ENCODE data around the gene FAM170B. TPM values are rescaled to one million over a fixed set of nuclear protein-coding genes. Genes with fewer than 3 reads are reported as not detected.

Gene FAM170B
- total RNA-seq, 2 donors from 2014 or later, result not detected

GRCh38 chr10:49151025-49151445 is 17.2 kb upstream of the FAM170B start:
- no peaks in the 10 kb centered on the region for H3K27me3 ChIP-seq (ENCODE audit: control insufficient read depth, insufficient read depth, low read length, poor library complexity, severe bottlenecking)
- H3K4me1 ChIP-seq (ENCODE audit: control insufficient read depth, insufficient read depth, low read length), result no peaks in the 10 kb centered on the region
- no peak for DNase-seq
- no peak overlapping the region for H3K4me3 ChIP-seq (ENCODE audit: low read length)
- Mint-ChIP-seq H3K36me3 (ENCODE audit: low read depth) (no peaks in the 10 kb centered on the region), H3K4me1 (peaks cover 12% of the 10 kb centered on the region), H3K4me3 (no peak overlapping the region), H3K27me3 (ENCODE audit: insufficient read depth) (no peaks in the 10 kb centered on the region), H3K27ac (no peak overlapping the region), H3K9me3 (peaks cover 8% of the 10 kb centered on the region)
- H3K9ac ChIP-seq (ENCODE audit: extremely low read depth, low read length, poor library complexity, severe bottlenecking), result no peak overlapping the region
- 79 to 89% methylated on average over 2 of the region's 2 CpGs for WGBS, 2 experiments (ENCODE audit: insufficient coverage in 1 of 2, insufficient read length in 1 of 2)
- H3K27ac ChIP-seq (ENCODE audit: low read depth, low read length), result no peak overlapping the region
- H3K36me3 ChIP-seq (ENCODE audit: control insufficient read depth, insufficient read depth, low read length), result no peaks in the 10 kb centered on the region
- H3K9me3 ChIP-seq (ENCODE audit: control insufficient read depth, low read length), result no peaks in the 10 kb centered on the region
- no peak for TF ChIP-seq CTCF (conservative IDR thresholded peaks at IDR 0.05)

GRCh38 chr10:49150426-49150825 is 16.6 kb upstream of the FAM170B start:
- H3K27me3 ChIP-seq (ENCODE audit: control insufficient read depth, insufficient read depth, low read length, poor library complexity, severe bottlenecking), result no peaks in the 10 kb centered on the region
- Mint-ChIP-seq H3K4me1 (peaks cover 12% of the 10 kb centered on the region), H3K9me3 (peaks cover 8% of the 10 kb centered on the region), H3K27me3 (ENCODE audit: insufficient read depth) (no peaks in the 10 kb centered on the region), H3K27ac (no peak overlapping the region), H3K36me3 (ENCODE audit: low read depth) (no peaks in the 10 kb centered on the region), H3K4me3 (no peak overlapping the region)
- no peak overlapping the region for H3K4me3 ChIP-seq (ENCODE audit: low read length)
- DNase-seq, result no peak
- no peak for TF ChIP-seq CTCF (conservative IDR thresholded peaks at IDR 0.05)
- no peaks in the 10 kb centered on the region for H3K4me1 ChIP-seq (ENCODE audit: control insufficient read depth, insufficient read depth, low read length)
- H3K27ac ChIP-seq (ENCODE audit: low read depth, low read length), result no peak overlapping the region
- no peaks in the 10 kb centered on the region for H3K9me3 ChIP-seq (ENCODE audit: control insufficient read depth, low read length)
- 87 to 91% methylated on average over 4 to 5 of the region's 5 CpGs for WGBS, 2 experiments (ENCODE audit: insufficient coverage in 1 of 2, insufficient read length in 1 of 2)
- no peak overlapping the region for H3K9ac ChIP-seq (ENCODE audit: extremely low read depth, low read length, poor library complexity, severe bottlenecking)
- H3K36me3 ChIP-seq (ENCODE audit: control insufficient read depth, insufficient read depth, low read length), result no peaks in the 10 kb centered on the region

DNA sequence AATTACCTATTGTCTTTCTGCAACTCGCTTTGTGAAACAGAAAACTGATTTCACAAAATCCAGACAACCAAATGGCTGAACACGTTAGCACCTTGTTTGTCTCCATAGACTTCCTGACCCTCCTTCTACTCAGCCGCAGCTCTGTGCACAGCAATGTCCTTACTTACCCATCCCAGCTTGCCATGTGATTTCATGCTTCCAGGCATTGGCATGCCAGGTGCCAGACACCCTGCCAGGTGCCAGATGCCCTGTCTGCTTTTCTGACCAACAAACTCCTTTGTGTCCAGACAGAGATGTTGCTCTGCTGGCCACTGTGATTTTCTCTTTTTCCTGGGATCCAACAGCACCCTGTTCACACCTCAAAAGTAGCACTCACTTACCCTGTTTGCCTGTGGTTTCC is 16.1 kb upstream of the FAM170B start:
- 87 to 100% methylated on average over 1 to 3 of the region's 3 CpGs for WGBS, 2 experiments (ENCODE audit: insufficient coverage in 1 of 2, insufficient read length in 1 of 2)

More for the DNA sequence above, 16.1 kb upstream of the FAM170B start:
- TF ChIP-seq CTCF (conservative IDR thresholded peaks at IDR 0.05), result no peak
- no peak for DNase-seq
- Histone ChIP-seq H3K27me3 (ENCODE audit: control insufficient read depth, insufficient read depth, low read length, poor library complexity, severe bottlenecking) (no peaks in the 10 kb centered on the region), H3K4me1 (ENCODE audit: control insufficient read depth, insufficient read depth, low read length) (no peaks in the 10 kb centered on the region), H3K4me3 (ENCODE audit: low read length) (no peak overlapping the region), H3K36me3 (ENCODE audit: control insufficient read depth, insufficient read depth, low read length) (no peaks in the 10 kb centered on the region), H3K9ac (ENCODE audit: extremely low read depth, low read length, poor library complexity, severe bottlenecking) (no peak overlapping the region), H3K27ac (ENCODE audit: low read depth, low read length) (no peak overlapping the region), H3K9me3 (ENCODE audit: control insufficient read depth, low read length) (no peaks in the 10 kb centered on the region)
- H3K27ac Mint-ChIP-seq, result no peak overlapping the region
- peaks cover 8% of the 10 kb centered on the region for H3K9me3 Mint-ChIP-seq
- H3K4me3 Mint-ChIP-seq, result no peak overlapping the region
- no peaks in the 10 kb centered on the region for H3K36me3 Mint-ChIP-seq (ENCODE audit: low read depth)
- H3K4me1 Mint-ChIP-seq, result peaks cover 12% of the 10 kb centered on the region
- H3K27me3 Mint-ChIP-seq (ENCODE audit: insufficient read depth), result no peaks in the 10 kb centered on the region
